Measurements from ENCODE around the gene CGREF1. TPM values are rescaled to one million over a fixed set of nuclear protein-coding genes. Genes with fewer than 3 reads are reported as not detected.

The CGREF1 gene
- polyA plus RNA-seq, 1 of the 3 experiments (the other 2 are of a cell fraction) = 18.3 TPM

DNA sequence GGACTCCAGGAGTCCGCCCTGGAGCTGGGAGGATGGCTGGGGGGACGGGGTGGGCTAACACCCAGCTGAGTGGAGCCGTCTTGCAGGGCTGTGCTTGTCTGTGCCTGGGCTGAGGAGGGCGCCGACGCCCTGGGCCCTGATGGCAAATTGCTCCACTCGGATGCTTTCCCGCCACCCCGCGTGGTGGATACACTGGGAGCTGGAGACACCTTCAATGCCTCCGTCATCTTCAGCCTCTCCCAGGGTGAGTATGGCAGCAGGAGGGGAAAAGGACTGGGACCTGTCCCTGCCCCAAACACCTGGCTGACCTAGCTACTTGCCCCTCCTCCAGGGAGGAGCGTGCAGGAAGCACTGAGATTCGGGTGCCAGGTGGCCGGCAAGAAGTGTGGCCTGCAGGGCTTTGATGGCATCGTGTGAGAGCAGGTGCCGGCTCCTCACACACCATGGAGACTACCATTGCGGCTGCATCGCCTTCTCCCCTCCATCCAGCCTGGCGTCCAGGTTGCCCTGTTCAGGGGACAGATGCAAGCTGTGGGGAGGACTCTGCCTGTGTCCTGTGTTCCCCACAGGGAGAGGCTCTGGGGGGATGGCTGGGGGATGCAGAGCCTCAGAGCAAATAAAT lies 19.5 kb downstream of the CGREF1 start (continued):
- TF ChIP-seq, protein P1, sequence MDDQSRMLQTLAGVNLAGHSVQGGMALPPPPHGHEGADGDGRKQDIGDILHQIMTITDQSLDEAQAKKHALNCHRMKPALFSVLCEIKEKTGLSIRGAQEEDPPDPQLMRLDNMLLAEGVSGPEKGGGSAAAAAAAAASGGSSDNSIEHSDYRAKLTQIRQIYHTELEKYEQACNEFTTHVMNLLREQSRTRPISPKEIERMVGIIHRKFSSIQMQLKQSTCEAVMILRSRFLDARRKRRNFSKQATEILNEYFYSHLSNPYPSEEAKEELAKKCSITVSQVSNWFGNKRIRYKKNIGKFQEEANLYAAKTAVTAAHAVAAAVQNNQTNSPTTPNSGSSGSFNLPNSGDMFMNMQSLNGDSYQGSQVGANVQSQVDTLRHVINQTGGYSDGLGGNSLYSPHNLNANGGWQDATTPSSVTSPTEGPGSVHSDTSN (IDR thresholded peaks at IDR 0.05) = no peak
- TF ChIP-seq MEF2A (IDR thresholded peaks at IDR 0.05; ENCODE audit: borderline replicate concordance, low read depth) (no peak), NRF1 (IDR thresholded peaks at IDR 0.05; ENCODE audit: low read depth, low read length) (no peak), TAF1 (IDR thresholded peaks at IDR 0.05; ENCODE audit: borderline replicate concordance, low read depth, low read length) (no peak), TEAD4 (IDR thresholded peaks at IDR 0.05; ENCODE audit: borderline replicate concordance, insufficient read depth) (no peak), CHD2 (IDR thresholded peaks at IDR 0.05; ENCODE audit: low read length, partially characterized antibody) (no peak)
- TF ChIP-seq, protein P2, sequence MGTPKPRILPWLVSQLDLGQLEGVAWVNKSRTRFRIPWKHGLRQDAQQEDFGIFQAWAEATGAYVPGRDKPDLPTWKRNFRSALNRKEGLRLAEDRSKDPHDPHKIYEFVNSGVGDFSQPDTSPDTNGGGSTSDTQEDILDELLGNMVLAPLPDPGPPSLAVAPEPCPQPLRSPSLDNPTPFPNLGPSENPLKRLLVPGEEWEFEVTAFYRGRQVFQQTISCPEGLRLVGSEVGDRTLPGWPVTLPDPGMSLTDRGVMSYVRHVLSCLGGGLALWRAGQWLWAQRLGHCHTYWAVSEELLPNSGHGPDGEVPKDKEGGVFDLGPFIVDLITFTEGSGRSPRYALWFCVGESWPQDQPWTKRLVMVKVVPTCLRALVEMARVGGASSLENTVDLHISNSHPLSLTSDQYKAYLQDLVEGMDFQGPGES (IDR thresholded peaks at IDR 0.05; ENCODE audit: low read depth, low read length) = no peak

DNA sequence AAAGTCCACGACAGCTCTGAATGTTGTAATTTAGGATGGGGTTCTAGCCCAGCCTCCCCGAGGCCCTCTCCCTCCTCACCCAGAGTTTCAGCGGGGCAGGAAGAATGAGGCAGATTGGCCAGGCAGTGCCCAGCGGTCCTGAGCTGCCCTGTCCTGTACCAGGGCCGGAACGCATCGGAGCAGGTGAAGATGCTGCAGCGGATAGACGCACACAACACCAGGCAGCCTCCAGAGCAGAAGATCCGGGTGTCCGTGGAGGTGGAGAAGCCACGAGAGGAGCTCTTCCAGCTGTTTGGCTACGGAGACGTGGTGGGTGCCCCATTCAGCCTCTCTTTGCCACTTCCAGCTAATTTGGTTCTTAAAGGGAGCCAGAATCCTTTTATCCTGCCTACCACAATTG lies 21.6 kb downstream of the CGREF1 start:
- no peaks in the 10 kb centered on the region for H3K9me2 ChIP-seq
- ChIA-PET POLR2A (interaction anchor here (0.6 to 2.6 kb wide), 4 partner anchors 10 to 263 kb away, joined by 3 to 14 read pairs (median 3); partner anchors contain the start of genes KHK and UCN), CTCF (interaction anchor here (0.8 to 14.2 kb wide), 26 partner anchors 11 to 251 kb away, joined by 3 to 169 read pairs (median 8); partner anchors contain the start of genes ABHD1, CGREF1, EMILIN1 and KHK)
- peak overlapping the region in 1 of 2 experiments; percentile 92; a peak in 1 of 4 replicates for H3K27ac ChIP-seq (ENCODE audit: low read depth in 2 of 2, low read length in 1 of 2)
- DNase-seq = no peak
- peaks cover 4 to 21% of the 10 kb centered on the region in 2 experiments; a peak in 2 of 4 replicates for H3K4me1 ChIP-seq (ENCODE audit: control insufficient read depth in 1 of 2, insufficient read depth in 2 of 2, low read depth in 1 of 2, low read length in 1 of 2)
- no peak overlapping the region for H3K9ac ChIP-seq
- no peak overlapping the region for H3K4me3 ChIP-seq (ENCODE audit: low read depth in 2 of 2, low read length in 1 of 2)
- no peaks in the 10 kb centered on the region for H4K20me1 ChIP-seq (ENCODE audit: insufficient read depth)
- no peaks in the 10 kb centered on the region for H3K36me3 ChIP-seq (replicated peaks in 1 of 2; ENCODE audit: control insufficient read depth in 1 of 2, insufficient read depth in 2 of 2, low read length in 1 of 2)
- TF ChIP-seq GABPA (IDR thresholded peaks at IDR 0.05; ENCODE audit: low read depth) (no peak), EP300 (IDR thresholded peaks at IDR 0.05; ENCODE audit: borderline replicate concordance in 1 of 2, low read depth in 1 of 2, low read length in 1 of 2) (no peak), RFX5 (IDR thresholded peaks at IDR 0.05; ENCODE audit: low read length) (no peak), FOSL2 (IDR thresholded peaks at IDR 0.05; ENCODE audit: borderline replicate concordance, low read depth) (no peak)
- TF ChIP-seq, protein P3, sequence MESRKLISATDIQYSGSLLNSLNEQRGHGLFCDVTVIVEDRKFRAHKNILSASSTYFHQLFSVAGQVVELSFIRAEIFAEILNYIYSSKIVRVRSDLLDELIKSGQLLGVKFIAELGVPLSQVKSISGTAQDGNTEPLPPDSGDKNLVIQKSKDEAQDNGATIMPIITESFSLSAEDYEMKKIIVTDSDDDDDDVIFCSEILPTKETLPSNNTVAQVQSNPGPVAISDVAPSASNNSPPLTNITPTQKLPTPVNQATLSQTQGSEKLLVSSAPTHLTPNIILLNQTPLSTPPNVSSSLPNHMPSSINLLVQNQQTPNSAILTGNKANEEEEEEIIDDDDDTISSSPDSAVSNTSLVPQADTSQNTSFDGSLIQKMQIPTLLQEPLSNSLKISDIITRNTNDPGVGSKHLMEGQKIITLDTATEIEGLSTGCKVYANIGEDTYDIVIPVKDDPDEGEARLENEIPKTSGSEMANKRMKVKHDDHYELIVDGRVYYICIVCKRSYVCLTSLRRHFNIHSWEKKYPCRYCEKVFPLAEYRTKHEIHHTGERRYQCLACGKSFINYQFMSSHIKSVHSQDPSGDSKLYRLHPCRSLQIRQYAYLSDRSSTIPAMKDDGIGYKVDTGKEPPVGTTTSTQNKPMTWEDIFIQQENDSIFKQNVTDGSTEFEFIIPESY (IDR thresholded peaks at IDR 0.05; ENCODE audit: borderline replicate concordance, low read depth) = no peak
- TF ChIP-seq, protein P4, sequence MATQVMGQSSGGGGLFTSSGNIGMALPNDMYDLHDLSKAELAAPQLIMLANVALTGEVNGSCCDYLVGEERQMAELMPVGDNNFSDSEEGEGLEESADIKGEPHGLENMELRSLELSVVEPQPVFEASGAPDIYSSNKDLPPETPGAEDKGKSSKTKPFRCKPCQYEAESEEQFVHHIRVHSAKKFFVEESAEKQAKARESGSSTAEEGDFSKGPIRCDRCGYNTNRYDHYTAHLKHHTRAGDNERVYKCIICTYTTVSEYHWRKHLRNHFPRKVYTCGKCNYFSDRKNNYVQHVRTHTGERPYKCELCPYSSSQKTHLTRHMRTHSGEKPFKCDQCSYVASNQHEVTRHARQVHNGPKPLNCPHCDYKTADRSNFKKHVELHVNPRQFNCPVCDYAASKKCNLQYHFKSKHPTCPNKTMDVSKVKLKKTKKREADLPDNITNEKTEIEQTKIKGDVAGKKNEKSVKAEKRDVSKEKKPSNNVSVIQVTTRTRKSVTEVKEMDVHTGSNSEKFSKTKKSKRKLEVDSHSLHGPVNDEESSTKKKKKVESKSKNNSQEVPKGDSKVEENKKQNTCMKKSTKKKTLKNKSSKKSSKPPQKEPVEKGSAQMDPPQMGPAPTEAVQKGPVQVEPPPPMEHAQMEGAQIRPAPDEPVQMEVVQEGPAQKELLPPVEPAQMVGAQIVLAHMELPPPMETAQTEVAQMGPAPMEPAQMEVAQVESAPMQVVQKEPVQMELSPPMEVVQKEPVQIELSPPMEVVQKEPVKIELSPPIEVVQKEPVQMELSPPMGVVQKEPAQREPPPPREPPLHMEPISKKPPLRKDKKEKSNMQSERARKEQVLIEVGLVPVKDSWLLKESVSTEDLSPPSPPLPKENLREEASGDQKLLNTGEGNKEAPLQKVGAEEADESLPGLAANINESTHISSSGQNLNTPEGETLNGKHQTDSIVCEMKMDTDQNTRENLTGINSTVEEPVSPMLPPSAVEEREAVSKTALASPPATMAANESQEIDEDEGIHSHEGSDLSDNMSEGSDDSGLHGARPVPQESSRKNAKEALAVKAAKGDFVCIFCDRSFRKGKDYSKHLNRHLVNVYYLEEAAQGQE (IDR thresholded peaks at IDR 0.05; ENCODE audit: low read depth, low read length) = no peak
- TF ChIP-seq, protein P5, sequence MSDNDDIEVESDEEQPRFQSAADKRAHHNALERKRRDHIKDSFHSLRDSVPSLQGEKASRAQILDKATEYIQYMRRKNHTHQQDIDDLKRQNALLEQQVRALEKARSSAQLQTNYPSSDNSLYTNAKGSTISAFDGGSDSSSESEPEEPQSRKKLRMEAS (IDR thresholded peaks at IDR 0.05; ENCODE audit: low read depth) = no peak
- no peaks in the 10 kb centered on the region for H3K27me3 ChIP-seq (ENCODE audit: insufficient read depth)
- H2AFZ ChIP-seq (ENCODE audit: low read depth) = no peak overlapping the region
- H3F3A ChIP-seq (replicated peaks; ENCODE audit: insufficient read depth) = no peaks in the 10 kb centered on the region
- no peak overlapping the region for H3K4me2 ChIP-seq
- WGBS (ENCODE audit: low lambda C conversion rate) = 89% methylated on average over 14 of the region's 14 CpGs
- H3K9me3 ChIP-seq = no peaks in the 10 kb centered on the region
- no peaks in the 10 kb centered on the region for H3K79me2 ChIP-seq (ENCODE audit: insufficient read depth)

Measured in SK-N-SH (cell line).